Measurements from ENCODE around the gene TPCN2.

The TPCN2 gene

GRCh38 chr11:69171476-69172240 is 122.9 kb downstream of the TPCN2 start:
- Mint-ChIP-seq H3K36me3 (no peaks in the 10 kb centered on the region), H3K4me3 (no peak overlapping the region), H3K9me3 (ENCODE audit: low read depth) (no peaks in the 10 kb centered on the region), H3K4me1 (ENCODE audit: low read depth) (peaks cover 11% of the 10 kb centered on the region), H3K27ac (no peak overlapping the region), H3K27me3 (no peaks in the 10 kb centered on the region)

- Mint-ChIP-seq H3K27ac (no peak overlapping the region), H3K9me3 (ENCODE audit: low read depth) (no peaks in the 10 kb centered on the region), H3K36me3 (peaks cover 2% of the 10 kb centered on the region), H3K4me3 (no peak overlapping the region), H3K4me1 (ENCODE audit: low read depth) (peaks cover 4% of the 10 kb centered on the region), H3K27me3 (no peaks in the 10 kb centered on the region)
Measured at GRCh38 chr11:69172674-69173073, 123.9 kb downstream of the TPCN2 start.

GRCh38 chr11:69173331-69173730 is 124.6 kb downstream of the TPCN2 start:
- Mint-ChIP-seq H3K4me3 (no peak overlapping the region), H3K27me3 (no peaks in the 10 kb centered on the region), H3K9me3 (ENCODE audit: low read depth) (no peaks in the 10 kb centered on the region), H3K27ac (no peak overlapping the region), H3K4me1 (ENCODE audit: low read depth) (peaks cover 1% of the 10 kb centered on the region), H3K36me3 (peaks cover 2% of the 10 kb centered on the region)

GRCh38 chr11:69173925-69174581 is 125.3 kb downstream of the TPCN2 start:
- no peak overlapping the region for H3K27ac Mint-ChIP-seq
- no peak overlapping the region for H3K4me3 Mint-ChIP-seq
- H3K36me3 Mint-ChIP-seq, result peaks cover 2% of the 10 kb centered on the region

GRCh38 chr11:69174841-69175240 is 126.1 kb downstream of the TPCN2 start:
- Mint-ChIP-seq H3K4me3 (no peak overlapping the region), H3K9me3 (ENCODE audit: low read depth) (no peaks in the 10 kb centered on the region), H3K36me3 (peaks cover 2% of the 10 kb centered on the region), H3K4me1 (ENCODE audit: low read depth) (peaks cover 1% of the 10 kb centered on the region), H3K27me3 (no peaks in the 10 kb centered on the region), H3K27ac (no peak overlapping the region)

More at GRCh38 chr11:69173925-69174581, 125.3 kb downstream of the TPCN2 start:
- peaks cover 1% of the 10 kb centered on the region for H3K4me1 Mint-ChIP-seq (ENCODE audit: low read depth)
- H3K27me3 Mint-ChIP-seq, result no peaks in the 10 kb centered on the region
- no peaks in the 10 kb centered on the region for H3K9me3 Mint-ChIP-seq (ENCODE audit: low read depth)

GRCh38 chr11:69178819-69179482 is 130.2 kb downstream of the TPCN2 start:
- Mint-ChIP-seq H3K9me3 (ENCODE audit: low read depth) (no peaks in the 10 kb centered on the region), H3K36me3 (peaks cover 2% of the 10 kb centered on the region), H3K27ac (no peak overlapping the region), H3K4me1 (ENCODE audit: low read depth) (no peaks in the 10 kb centered on the region), H3K4me3 (no peak overlapping the region), H3K27me3 (no peaks in the 10 kb centered on the region)

GRCh38 chr11:69180226-69180625 is 131.5 kb downstream of the TPCN2 start:
- Mint-ChIP-seq H3K4me1 (ENCODE audit: low read depth) (no peaks in the 10 kb centered on the region), H3K36me3 (peaks cover 2% of the 10 kb centered on the region), H3K4me3 (no peak overlapping the region), H3K27ac (no peak overlapping the region), H3K27me3 (no peaks in the 10 kb centered on the region), H3K9me3 (ENCODE audit: low read depth) (no peaks in the 10 kb centered on the region)

- H3K4me1 Mint-ChIP-seq (ENCODE audit: low read depth), result no peaks in the 10 kb centered on the region
- no peaks in the 10 kb centered on the region for H3K27me3 Mint-ChIP-seq
- H3K4me3 Mint-ChIP-seq, result no peak overlapping the region
- H3K36me3 Mint-ChIP-seq, result peaks cover 2% of the 10 kb centered on the region
- no peaks in the 10 kb centered on the region for H3K9me3 Mint-ChIP-seq (ENCODE audit: low read depth)
- no peak overlapping the region for H3K27ac Mint-ChIP-seq
Measured at GRCh38 chr11:69180726-69181125, 132.0 kb downstream of the TPCN2 start.

- no peak overlapping the region for H3K27ac Mint-ChIP-seq
- H3K4me1 Mint-ChIP-seq (ENCODE audit: low read depth), result no peaks in the 10 kb centered on the region
- H3K36me3 Mint-ChIP-seq, result no peaks in the 10 kb centered on the region
- peaks cover 6% of the 10 kb centered on the region for H3K9me3 Mint-ChIP-seq (ENCODE audit: low read depth)
- peaks cover 2% of the 10 kb centered on the region for H3K27me3 Mint-ChIP-seq
- H3K4me3 Mint-ChIP-seq, result no peak overlapping the region
Measured at GRCh38 chr11:69183613-69184012, 134.9 kb downstream of the TPCN2 start.

All from activated naive CD8-positive, alpha-beta T cell (primary cell).